ENCODE data around the gene CHCT1.

The CHCT1 gene

GRCh38 chr17:60443713-60444112 lies 21.4 kb downstream of the CHCT1 start:
- no peak for DNase-seq

GRCh38 chr17:60445144-60445543 lies 22.9 kb downstream of the CHCT1 start:
- no peak for DNase-seq

- no peak for DNase-seq
Observed at GRCh38 chr17:60447375-60447774, 25.1 kb downstream of the CHCT1 start.

GRCh38 chr17:60451071-60451470 lies 28.8 kb downstream of the CHCT1 start:
- no peak for DNase-seq

GRCh38 chr17:60451965-60452364 lies 29.7 kb downstream of the CHCT1 start:
- DNase-seq, result no peak

- no peak for DNase-seq
Observed at GRCh38 chr17:60455378-60455777, 33.1 kb downstream of the CHCT1 start.

GRCh38 chr17:60457148-60457547 lies 34.9 kb downstream of the CHCT1 start:
- no peak for DNase-seq

- no peak for DNase-seq
Observed at GRCh38 chr17:60461584-60461983, 39.3 kb downstream of the CHCT1 start.

GRCh38 chr17:60463157-60463835 lies 41.0 kb downstream of the CHCT1 start:
- DNase-seq, result no peak

GRCh38 chr17:60464343-60464742 lies 42.1 kb downstream of the CHCT1 start:
- no peak for DNase-seq

- DNase-seq, result no peak
Observed at GRCh38 chr17:60468371-60468770, 46.1 kb downstream of the CHCT1 start.

- no peak for DNase-seq
Observed at GRCh38 chr17:60471451-60471850, 49.2 kb downstream of the CHCT1 start.

- DNase-seq, result no peak
Observed at GRCh38 chr17:60472449-60472848, 50.2 kb downstream of the CHCT1 start.

GRCh38 chr17:60473788-60474187 lies 51.5 kb downstream of the CHCT1 start:
- no peak for DNase-seq

All from T-helper 1 cell (primary cell).